Epithelial cell of esophagus (primary cell): ENCODE results near the gene EVI5.

Experiments
- DNase-seq: peaks from one replicate; pipeline ENCODE4 v3.0.0; 2010; ENCODE audit warnings: low read depth
- H3K4me3 ChIP-seq: 2 replicates; pipeline ENCODE4 v1.5.1; 2011; ENCODE audit warnings: mild to moderate bottlenecking, low read length, control low read depth
- CTCF ChIP-seq: IDR thresholded peaks from 2 replicates; pipeline ENCODE4 v1.5.1; 2011; ENCODE audit warnings: low read depth, mild to moderate bottlenecking, low read length, control low read depth, inconsistent platforms; ENCODE audit not compliant: insufficient read depth; ENCODE audit errors: missing control alignments

EVI5 gene

GRCh38 chr1:92515796-92516201 is 269.1 kb downstream of the EVI5 start:
- no peak overlapping the region for H3K4me3 ChIP-seq
- DNase-seq: no peak
- no peak for TF ChIP-seq CTCF

GRCh38 chr1:92511541-92511940 is 273.4 kb downstream of the EVI5 start:
- TF ChIP-seq CTCF: no peak
- no peak overlapping the region for H3K4me3 ChIP-seq
- DNase-seq: no peak

GRCh38 chr1:92509619-92510018 is 275.3 kb downstream of the EVI5 start:
- no peak for DNase-seq
- H3K4me3 ChIP-seq: no peak overlapping the region
- TF ChIP-seq CTCF: no peak

- DNase-seq: peak; percentile 8
- no peak overlapping the region for H3K4me3 ChIP-seq
- no peak for TF ChIP-seq CTCF
Measured at GRCh38 chr1:92505015-92505692, 279.8 kb downstream of the EVI5 start.

- TF ChIP-seq CTCF: no peak
- no peak overlapping the region for H3K4me3 ChIP-seq
- no peak for DNase-seq
Measured at GRCh38 chr1:92504291-92505014, 280.5 kb downstream of the EVI5 start.

- H3K4me3 ChIP-seq: no peak overlapping the region
- DNase-seq: no peak
- no peak for TF ChIP-seq CTCF
Measured at GRCh38 chr1:92503926-92504285, 281.0 kb downstream of the EVI5 start.
